K562 (cell line): ENCODE results near the gene BIN1. TPM values are rescaled to one million over a fixed set of nuclear protein-coding genes. Genes with fewer than 3 reads are reported as not detected.

Source experiments
- ATAC-seq: fragments of 200-7000 bp; cut with Tn5 transposase; 3 replicates; pipeline ENCODE4 v1.9.1; 2020; ENCODE audit warnings: moderate library complexity
- BruUV-seq: library from RNA; stranded (reverse); fragments of 400-500 nt; replicated peaks from 2 replicates; lab custom pipeline; 2021; lab: Mats Ljungman, UMichigan
- CTCF ChIA-PET: fragments of 300-600 bp; formaldehyde crosslinking; extraction: SDS; loops from one replicate; lab custom pipeline; 2021; ENCODE audit warnings: low intra/inter-chr PET ratio; lab: Yijun Ruan, JAX
- POLR2A ChIA-PET: fragments of 300-600, 350-650 bp; sonication (Branson Sonifier 250); formaldehyde crosslinking; extraction: SDS; loops from one replicate; lab custom pipeline; 2021; ENCODE audit warnings: antibody characterized with exemption, inconsistent platforms; lab: Yijun Ruan, JAX
- DNase-seq, 4 experiments: peaks; one replicate each; pipeline versions ENCODE4 v3.0.0 to v3.0.0-alpha.2; 2011 to 2018; ENCODE audit warnings: low spot score in 3 of 4, mixed read lengths in 3 of 4; ENCODE audit errors: extremely low read depth in 1 of 4
- FAIRE-seq: peaks from 2 replicates; lab custom pipeline; 2011; peaks lifted over from hg19 to GRCh38; lab: Jason Lieb, UNC
- H2AFZ ChIP-seq: 2 replicates; pipeline ENCODE4 v1.6.0; 2011; ENCODE audit warnings: low read depth, low read length, control low read depth, inconsistent platforms
- H3K27ac ChIP-seq: fragments of 200-600 bp; 3 replicates; pipeline ENCODE4 v1.8.0; 2011; ENCODE audit warnings: low read depth, mild to moderate bottlenecking, control low read depth, inconsistent platforms, low read length, moderate library complexity, mixed read lengths; ENCODE audit errors: extremely low read depth
- H3K27me3 ChIP-seq, 2 experiments: fragments of 300-600 bp in 1 of 2; 2 replicates in 1 of 2; 3 replicates in 1 of 2; pipeline versions ENCODE4 v1.6.0 to v1.8.0; 2011; ENCODE audit warnings: inconsistent platforms in 2 of 2, low read length in 2 of 2, mild to moderate bottlenecking in 1 of 2, mixed read lengths in 1 of 2, moderate library complexity in 1 of 2; ENCODE audit not compliant: control insufficient read depth in 2 of 2, insufficient read depth in 2 of 2
- H3K36me3 ChIP-seq: fragments of 300-600 bp; 3 replicates; pipeline ENCODE4 v1.8.0; 2011; ENCODE audit warnings: mild to moderate bottlenecking, low read length, inconsistent platforms; ENCODE audit not compliant: control insufficient read depth, insufficient read depth
- H3K4me1 ChIP-seq, 2 experiments: fragments of 200-600 bp in 1 of 2; replicated peaks in 1 of 2; 2 replicates in 1 of 2; 3 replicates in 1 of 2; pipeline versions ENCODE4 v1.5.1 to v1.8.0; 2011; ENCODE audit warnings: inconsistent platforms in 2 of 2, low read length in 2 of 2, mild to moderate bottlenecking in 1 of 2, mixed read lengths in 1 of 2, moderate library complexity in 1 of 2; ENCODE audit not compliant: control insufficient read depth in 2 of 2, insufficient read depth in 2 of 2
- H3K4me2 ChIP-seq: 2 replicates; pipeline ENCODE4 v1.6.1; 2011; ENCODE audit warnings: low read length, control low read depth, inconsistent platforms, mixed read lengths; ENCODE audit not compliant: insufficient read depth
- H3K4me3 ChIP-seq: fragments of 200-600 bp; sonication (generic), shearing (Covaris generic); 2 replicates; pipeline ENCODE4 v1.5.1; 2016; ENCODE audit warnings: control low read depth, inconsistent platforms
- H3K79me2 ChIP-seq: fragments of 200-600 bp; 3 replicates; pipeline ENCODE4 v1.8.0; 2011; ENCODE audit warnings: low read length, inconsistent platforms; ENCODE audit not compliant: control insufficient read depth, insufficient read depth
- H3K9ac ChIP-seq, 2 experiments: 2 replicates each; pipeline versions ENCODE4 v1.6.0 to v1.6.1; 2011; ENCODE audit warnings: low read depth in 2 of 2, low read length in 2 of 2, control low read depth in 1 of 2, inconsistent platforms in 1 of 2, mild to moderate bottlenecking in 1 of 2, mixed read lengths in 1 of 2; ENCODE audit not compliant: insufficient read depth in 1 of 2
- H3K9me1 ChIP-seq: one replicate; pipeline ENCODE4 v1.6.0; 2011; ENCODE audit warnings: inconsistent platforms, mild to moderate bottlenecking, low read length, moderate library complexity; ENCODE audit not compliant: control insufficient read depth, insufficient read depth
- H3K9me3 ChIP-seq: replicated peaks from 2 replicates; pipeline ENCODE4 v1.5.1; 2011; ENCODE audit warnings: low read depth, low read length, inconsistent platforms; ENCODE audit not compliant: control insufficient read depth, insufficient read depth
- H4K20me1 ChIP-seq: replicated peaks from 2 replicates; pipeline ENCODE4 v1.6.1; 2011; ENCODE audit warnings: low read length, inconsistent platforms, mixed read lengths; ENCODE audit not compliant: control insufficient read depth, insufficient read depth
- ASH1L ChIP-seq: fragments of 450-650 bp; IDR thresholded peaks from 2 replicates; pipeline ENCODE4 v1.6.1; 2018; ENCODE audit warnings: borderline replicate concordance, mild to moderate bottlenecking, low read depth; ENCODE audit not compliant: partially characterized antibody
- CTBP1 ChIP-seq: fragments of 450-650 bp; IDR thresholded peaks from 2 replicates; pipeline ENCODE4 v1.6.1; 2016; ENCODE audit warnings: borderline replicate concordance
- GATA2 ChIP-seq: sonication (generic); formaldehyde crosslinking; IDR thresholded peaks from 2 replicates; pipeline ENCODE4 v1.4.0; 2020; ENCODE audit warnings: mild to moderate bottlenecking, missing genetic modification reagents
- GTF2B ChIP-seq: IDR thresholded peaks from 2 replicates; pipeline ENCODE4 v1.6.1; 2011; ENCODE audit not compliant: insufficient read length; ENCODE audit errors: extremely low read depth
- KDM4B ChIP-seq, 2 experiments: fragments of 450-650 bp in 1 of 2; sonication (generic) in 1 of 2; IDR thresholded peaks; 2 replicates each; pipeline ENCODE4 v1.6.1; 2016 to 2017; ENCODE audit warnings: borderline replicate concordance in 2 of 2, antibody characterized with exemption in 1 of 2, low read depth in 1 of 2, mild to moderate bottlenecking in 1 of 2
- RCOR1 ChIP-seq, 2 experiments: IDR thresholded peaks; 2 replicates each; pipeline ENCODE4 v1.6.1; 2012; ENCODE audit warnings: low read depth in 2 of 2, low read length in 2 of 2, borderline replicate concordance in 1 of 2, improper control_type of control experiment in 1 of 2
- ZC3H11A ChIP-seq: IDR thresholded peaks from 2 replicates; pipeline ENCODE4 v1.6.1; 2012; ENCODE audit warnings: low read depth, low read length, improper control_type of control experiment
- ZFP1 ChIP-seq: fragments of 450-650 bp; formaldehyde crosslinking; IDR thresholded peaks from 2 replicates; pipeline ENCODE4 v1.4.0; 2020; ENCODE audit warnings: mild to moderate bottlenecking, mixed read lengths
- ZNF212 ChIP-seq: fragments of 450-650 bp; formaldehyde crosslinking; IDR thresholded peaks from 2 replicates; pipeline ENCODE4 v1.4.0; 2020; ENCODE audit warnings: mild to moderate bottlenecking
- ZNF277 ChIP-seq: fragments of 250-450 bp; sonication (Bioruptor Pico); IDR thresholded peaks from 2 replicates; pipeline ENCODE4 v1.8.0; 2022; ENCODE audit warnings: inconsistent platforms, mild to moderate bottlenecking, moderate library complexity, borderline replicate concordance
- ZNF511 ChIP-seq: sonication (generic); formaldehyde crosslinking; IDR thresholded peaks from 2 replicates; pipeline ENCODE4 v1.8.0; 2022; ENCODE audit warnings: mild to moderate bottlenecking, missing genetic modification reagents
- WGBS: fragments of 100-300 bp; shearing (Covaris generic); methylation state at CpG from one replicate; pipeline ENCODE4 v1.1.6; 2016; ENCODE audit warnings: low coverage, mixed read lengths; ENCODE audit not compliant: insufficient coverage; ENCODE audit errors: missing lambda C conversion rate; 5-methylcytosine and 5-hydroxymethylcytosine counted together
- in situ Hi-C: fragments of 300-500 bp; cut with MboI; formaldehyde crosslinking; loops from 4 replicates; pipeline ENCODE4 v1.15.0; 2018; ENCODE audit warnings: inconsistent platforms, mixed read lengths
- intact Hi-C: fragments of 100-400 bp; cut with micrococcal nuclease; formaldehyde crosslinking; loops from 2 replicates; pipeline ENCODE4 v1.14.2; 2022
- polyA plus RNA-seq, 8 experiments: library from polyadenylated mRNA; depleted of rRNA in 4 of 8; stranded (reverse) in 5 of 8; unstranded in 3 of 8; fragments of >200 nt; fragmentation: Nextera tagmentation in 2 of 8; fragmentation: Illumina TruSeq in 1 of 8; extraction: Ambion mirVana in 2 of 8; extraction: Trizol in 1 of 8; gene quantifications; 2 replicates each; pipeline versions ENCODE4 v1.2.1 to v1.2.3, GENCODE V29; 2011 to 2014; ENCODE audit warnings: inconsistent platforms in 1 of 8, missing spikeins in 1 of 8
- total RNA-seq, 7 experiments: library from RNA; depleted of rRNA in 6 of 7; stranded (reverse); fragments of >200 nt in 6 of 7; fragmentation: Illumina TruSeq in 2 of 7; extraction: Trizol in 2 of 7; gene quantifications; 2 replicates each; pipeline versions ENCODE4 v1.2.1 to v1.2.3, GENCODE V29; 2011 to 2021; ENCODE audit warnings: low replicate concordance in 1 of 7

Gene BIN1
- total and polyA plus RNA-seq, 9 of the 15 experiments (the other 6 are each of a cell fraction or from before 2014, with no cell fraction given) = 0.04 to 2.8 (median 0.79) TPM; not detected in 1

GRCh38 chr2:127011796-127012195, 95.2 kb downstream of the BIN1 start:
- no peak overlapping the region for H2AFZ ChIP-seq
- no peak overlapping the region for H3K4me3 ChIP-seq
- no peaks in the 10 kb centered on the region for H3K79me2 ChIP-seq
- H3K27me3 ChIP-seq = peaks cover 11 to 45% of the 10 kb centered on the region in 2 experiments; a peak in 3 of 5 replicates
- POLR2A ChIA-PET = no interaction called here
- no peak overlapping the region for H3K9ac ChIP-seq
- no TSS peak for BruUV-seq
- no peaks in the 10 kb centered on the region for H3K9me3 ChIP-seq
- DNase-seq (no peak), FAIRE-seq (no peak), ATAC-seq (no peak)
- no peaks in the 10 kb centered on the region for H3K4me1 ChIP-seq
- H4K20me1 ChIP-seq = no peaks in the 10 kb centered on the region
- no peaks in the 10 kb centered on the region for H3K9me1 ChIP-seq
- intact Hi-C loops = no loop called here
- no peaks in the 10 kb centered on the region for H3K36me3 ChIP-seq
- no peak overlapping the region for H3K4me2 ChIP-seq
- H3K27ac ChIP-seq = no peak overlapping the region
- in situ Hi-C loops = no loop called here
- 1% methylated on average over 7 of the region's 8 CpGs for WGBS
- no peak for TF ChIP-seq ZNF277
- no peak for TF ChIP-seq ZFP1 (CRISPR knock-in tag)
- TF ChIP-seq RCOR1 (IDR thresholded peaks at IDR 0.05; ENCODE audit: borderline replicate concordance in 1 of 2, low read depth in 2 of 2, low read length in 2 of 2) = no peak
- TF ChIP-seq CTBP1 = no peak
- no peak for TF ChIP-seq ZNF212 (CRISPR knock-in tag)
- no peak for TF ChIP-seq GATA2 (CRISPR knock-in tag)
- TF ChIP-seq ZC3H11A = no peak
- TF ChIP-seq KDM4B (IDR thresholded peaks at IDR 0.05; ENCODE audit: borderline replicate concordance in 2 of 2, low read depth in 1 of 2) = no peak
- TF ChIP-seq ZNF511 (CRISPR knock-in tag) = no peak
- no peak for TF ChIP-seq GTF2B
- TF ChIP-seq ASH1L = no peak
- CTCF ChIA-PET = no interaction called here
